ENCODE data around the gene ANKRD39.

Gene ANKRD39

DNA sequence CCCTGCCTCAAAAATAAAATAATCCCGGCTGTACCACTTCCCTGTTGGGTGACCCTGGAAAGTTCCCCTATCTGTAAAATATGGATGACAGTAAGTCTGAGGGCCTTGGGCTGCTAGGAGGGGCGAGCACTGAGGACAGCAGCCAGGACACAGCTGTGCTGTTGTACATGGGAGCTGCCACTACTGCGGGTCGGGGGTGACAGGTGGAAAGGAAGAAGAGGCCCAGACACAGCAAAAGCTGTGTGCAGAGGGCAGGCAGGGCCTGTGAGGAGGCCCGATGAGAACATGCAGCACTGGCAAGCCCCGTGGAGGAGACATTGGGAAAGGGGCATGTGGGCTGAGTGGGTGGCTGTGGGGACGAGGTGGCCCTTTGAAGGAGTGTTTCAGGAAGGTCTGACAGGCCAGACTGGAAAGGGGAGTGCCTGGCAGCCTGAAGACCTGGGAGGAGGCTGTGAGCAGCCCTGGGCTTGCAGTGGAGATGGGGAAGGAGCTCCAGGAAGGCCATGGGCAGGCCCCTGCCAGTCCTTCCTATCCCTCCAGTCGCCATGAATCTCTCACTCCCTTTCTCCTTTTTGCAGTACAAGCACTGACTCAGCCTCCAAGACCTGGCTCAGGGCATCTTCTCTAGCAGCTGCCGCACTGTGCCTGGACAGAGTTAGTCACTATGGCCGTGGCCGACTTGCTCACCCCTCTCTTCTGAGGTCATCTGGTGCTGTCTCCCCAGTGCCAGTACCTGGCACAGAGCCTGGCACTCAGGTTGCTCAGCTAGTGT lies 41.0 kb upstream of the ANKRD39 start:
- in situ Hi-C loops (cut with MboI; ENCODE audit: low sequenced_read_pairs, unreplicated experiment) = no loop called here
- no peak for TF ChIP-seq CTCF (IDR thresholded peaks at IDR 0.05; ENCODE audit: borderline replicate concordance, control extremely low read depth, extremely low read depth, insufficient read depth, missing control alignments)
- DNase-seq (ENCODE audit: low spot score) = no peak

GRCh38 chr2:96898135-96898505 lies 40.3 kb upstream of the ANKRD39 start:
- no peak for DNase-seq (ENCODE audit: low spot score)
- in situ Hi-C loops (cut with MboI; ENCODE audit: low sequenced_read_pairs, unreplicated experiment) = no loop called here
- TF ChIP-seq CTCF (IDR thresholded peaks at IDR 0.05; ENCODE audit: borderline replicate concordance, control extremely low read depth, extremely low read depth, insufficient read depth, missing control alignments) = no peak

- in situ Hi-C loops (cut with MboI; ENCODE audit: low sequenced_read_pairs, unreplicated experiment) = no loop called here
- DNase-seq (ENCODE audit: low spot score) = no peak
- TF ChIP-seq CTCF (IDR thresholded peaks at IDR 0.05; ENCODE audit: borderline replicate concordance, control extremely low read depth, extremely low read depth, insufficient read depth, missing control alignments) = no peak
These were observed 39.8 kb upstream of the ANKRD39 start for GRCh38 chr2:96897491-96898134.

DNA sequence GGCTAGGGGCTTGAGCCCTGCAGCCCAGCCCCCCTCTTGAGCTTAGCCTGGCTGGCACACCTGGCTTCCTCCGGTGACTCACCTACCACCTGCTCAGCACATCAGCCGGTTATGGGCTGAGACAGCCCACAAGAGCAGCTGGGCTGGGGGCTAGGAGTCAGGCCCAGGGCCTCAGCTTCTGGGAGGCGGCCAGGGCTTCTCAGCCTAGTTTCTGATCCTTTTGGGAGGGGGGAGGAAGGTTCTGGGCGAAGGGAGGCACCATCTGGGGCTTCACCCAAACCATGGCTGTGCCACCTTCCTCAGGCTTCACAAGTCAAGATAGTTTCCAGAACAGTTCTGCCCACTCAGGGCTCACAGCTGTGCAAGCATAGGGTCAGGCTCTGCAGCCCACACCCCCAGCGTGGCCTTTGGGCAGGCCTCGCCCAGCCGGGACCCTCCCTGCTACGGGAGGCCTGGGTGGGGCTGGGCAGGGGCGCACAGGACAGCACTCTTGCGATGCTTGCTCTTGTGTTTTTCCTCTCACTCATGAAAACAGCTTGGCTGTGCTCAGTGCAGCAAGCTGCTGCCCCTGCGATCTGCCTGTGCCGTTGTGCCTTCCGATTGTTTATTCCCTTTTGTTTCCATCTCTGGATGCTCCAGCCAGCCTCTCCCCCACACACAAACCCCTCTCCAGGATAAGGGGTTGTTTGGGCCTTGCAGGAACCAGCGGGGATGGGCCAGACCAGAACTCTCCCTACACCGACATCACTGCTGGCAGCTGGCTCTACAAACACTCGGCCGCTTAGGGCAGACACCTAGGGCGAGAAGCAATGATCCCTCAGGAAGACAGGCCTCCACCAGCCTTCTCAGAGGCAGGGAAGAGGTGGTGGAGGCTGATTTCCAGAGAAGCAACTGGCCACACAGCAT lies 38.2 kb upstream of the ANKRD39 start:
- TF ChIP-seq CTCF (IDR thresholded peaks at IDR 0.05; ENCODE audit: borderline replicate concordance, control extremely low read depth, extremely low read depth, insufficient read depth, missing control alignments) = no peak
- in situ Hi-C loops (cut with MboI; ENCODE audit: low sequenced_read_pairs, unreplicated experiment) = no loop called here
- no peak for DNase-seq (ENCODE audit: low spot score)

GRCh38 chr2:96895032-96895745 lies 37.4 kb upstream of the ANKRD39 start:
- no peak for DNase-seq (ENCODE audit: low spot score)
- in situ Hi-C loops (cut with MboI; ENCODE audit: low sequenced_read_pairs, unreplicated experiment) = no loop called here
- TF ChIP-seq CTCF (IDR thresholded peaks at IDR 0.05; ENCODE audit: borderline replicate concordance, control extremely low read depth, extremely low read depth, insufficient read depth, missing control alignments) = no peak

DNA sequence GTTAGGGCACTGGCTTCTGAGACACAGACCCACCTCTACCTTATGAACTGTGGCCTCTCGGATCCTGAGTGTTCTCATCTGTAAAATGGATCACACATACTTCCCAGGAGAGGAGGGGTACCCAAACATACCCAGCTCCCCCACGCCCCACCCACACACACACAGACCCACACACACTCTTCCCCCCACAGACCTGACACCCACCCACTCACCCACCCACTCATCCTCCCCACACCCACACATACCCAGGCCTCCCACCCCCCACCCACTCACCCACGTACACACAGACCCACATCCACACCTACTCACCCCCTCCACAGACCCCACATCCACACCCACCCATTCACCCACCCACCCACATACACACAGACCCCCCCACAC lies 36.3 kb upstream of the ANKRD39 start:
- in situ Hi-C loops (cut with MboI; ENCODE audit: low sequenced_read_pairs, unreplicated experiment) = no loop called here
- DNase-seq (ENCODE audit: low spot score) = no peak
- TF ChIP-seq CTCF (IDR thresholded peaks at IDR 0.05; ENCODE audit: borderline replicate concordance, control extremely low read depth, extremely low read depth, insufficient read depth, missing control alignments) = no peak

Data from GM13976 (cell line).